ENCODE data around the gene ZC3H11A. TPM values are rescaled to one million over a fixed set of nuclear protein-coding genes. Genes with fewer than 3 reads are reported as not detected.

Gene ZC3H11A
- total and polyA plus RNA-seq, 11 donors, result 25.6 to 54.2 (median 42.2) TPM

DNA sequence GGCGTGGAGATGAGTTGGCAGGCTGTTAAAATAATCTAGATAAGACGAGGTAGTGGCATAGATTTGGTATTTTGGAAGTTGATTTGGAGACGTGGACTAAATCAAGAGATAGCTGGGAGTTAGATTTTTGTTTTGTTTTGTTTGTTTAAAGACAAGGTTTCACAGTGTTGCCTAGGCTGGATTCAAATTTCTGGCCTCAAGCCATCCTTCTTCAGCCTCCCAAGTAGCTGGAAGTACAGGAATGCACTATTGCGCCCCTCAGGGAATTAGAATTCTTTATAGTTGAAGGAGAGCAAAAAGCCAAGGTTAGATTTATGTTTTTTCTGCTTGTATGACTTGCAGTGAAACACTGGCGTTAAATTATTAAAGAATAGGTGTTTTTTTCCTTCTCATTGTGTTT is 43.7 kb downstream of the ZC3H11A start:
- peaks cover 4 to 97% (median 92%) of the 10 kb centered on the region in 9 donors for H3K36me3 ChIP-seq
- no peak overlapping the region for H3K4me3 ChIP-seq
- no peaks in the 10 kb centered on the region for H3K27me3 ChIP-seq
- TF ChIP-seq, protein P1, sequence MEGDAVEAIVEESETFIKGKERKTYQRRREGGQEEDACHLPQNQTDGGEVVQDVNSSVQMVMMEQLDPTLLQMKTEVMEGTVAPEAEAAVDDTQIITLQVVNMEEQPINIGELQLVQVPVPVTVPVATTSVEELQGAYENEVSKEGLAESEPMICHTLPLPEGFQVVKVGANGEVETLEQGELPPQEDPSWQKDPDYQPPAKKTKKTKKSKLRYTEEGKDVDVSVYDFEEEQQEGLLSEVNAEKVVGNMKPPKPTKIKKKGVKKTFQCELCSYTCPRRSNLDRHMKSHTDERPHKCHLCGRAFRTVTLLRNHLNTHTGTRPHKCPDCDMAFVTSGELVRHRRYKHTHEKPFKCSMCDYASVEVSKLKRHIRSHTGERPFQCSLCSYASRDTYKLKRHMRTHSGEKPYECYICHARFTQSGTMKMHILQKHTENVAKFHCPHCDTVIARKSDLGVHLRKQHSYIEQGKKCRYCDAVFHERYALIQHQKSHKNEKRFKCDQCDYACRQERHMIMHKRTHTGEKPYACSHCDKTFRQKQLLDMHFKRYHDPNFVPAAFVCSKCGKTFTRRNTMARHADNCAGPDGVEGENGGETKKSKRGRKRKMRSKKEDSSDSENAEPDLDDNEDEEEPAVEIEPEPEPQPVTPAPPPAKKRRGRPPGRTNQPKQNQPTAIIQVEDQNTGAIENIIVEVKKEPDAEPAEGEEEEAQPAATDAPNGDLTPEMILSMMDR (IDR thresholded peaks at IDR 0.05), result no peak
- no peak for TF ChIP-seq POLR2A (IDR thresholded peaks at IDR 0.05)
- no peak for ATAC-seq
- no peaks in the 10 kb centered on the region for H3K9me3 ChIP-seq
- intact Hi-C loops (cut with DNase I), result no loop called here
- H3K27ac ChIP-seq, result peak overlapping the region in 2 of 12 donors; percentile 0 to 22
- WGBS, 4 donors, result 44 to 50% (median 48%) methylated on average over 5 of the region's 5 CpGs
- H3K4me1 ChIP-seq, result peaks cover 0 to 7% (median 0%) of the 10 kb centered on the region in 12 donors
- DNase-seq, result no peak

DNA sequence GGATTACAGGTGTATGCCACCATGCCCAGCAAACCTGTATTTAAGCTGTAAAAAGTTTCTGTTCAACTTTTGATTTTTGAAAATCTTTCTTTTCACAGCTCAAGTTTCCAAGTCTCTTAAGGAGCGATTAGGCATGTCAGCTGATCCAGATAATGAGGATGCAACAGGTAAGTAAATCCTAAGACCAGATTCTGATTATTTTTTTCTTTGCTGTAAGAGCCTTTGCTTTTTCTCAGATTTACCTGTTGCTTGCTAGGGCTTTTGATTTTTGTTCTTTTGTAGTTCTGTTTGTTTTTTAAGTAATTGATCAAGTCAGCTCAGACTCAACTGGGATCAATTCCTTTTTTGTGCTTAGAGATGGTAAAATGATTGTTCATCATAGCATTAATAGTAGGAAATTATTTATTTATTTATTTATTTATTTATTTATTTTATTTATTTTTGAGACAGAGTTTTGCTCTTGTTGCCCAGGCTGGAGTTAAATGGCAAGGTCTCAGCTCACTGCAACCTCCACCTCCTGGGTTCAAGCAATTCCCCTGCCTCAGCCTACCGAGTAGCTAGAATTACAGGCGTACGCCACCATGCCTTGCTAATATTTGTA is 44.9 kb downstream of the ZC3H11A start:
- DNase-seq, result no peak
- no peak for ATAC-seq
- intact Hi-C loops (cut with DNase I), result no loop called here
- Histone ChIP-seq H3K36me3 (peaks cover 4 to 97% (median 91%) of the 10 kb centered on the region in 9 donors), H3K4me3 (no peak overlapping the region), H3K27ac (no peak overlapping the region), H3K9me3 (no peaks in the 10 kb centered on the region), H3K4me1 (peaks cover 0 to 7% (median 0%) of the 10 kb centered on the region in 12 donors), H3K27me3 (no peaks in the 10 kb centered on the region)
- 97 to 100% (median 98%) methylated on average over 4 of the region's 4 CpGs for WGBS, 4 donors
- no peak for TF ChIP-seq POLR2A (IDR thresholded peaks at IDR 0.05)
- TF ChIP-seq, protein P1 (IDR thresholded peaks at IDR 0.05), result no peak

DNA sequence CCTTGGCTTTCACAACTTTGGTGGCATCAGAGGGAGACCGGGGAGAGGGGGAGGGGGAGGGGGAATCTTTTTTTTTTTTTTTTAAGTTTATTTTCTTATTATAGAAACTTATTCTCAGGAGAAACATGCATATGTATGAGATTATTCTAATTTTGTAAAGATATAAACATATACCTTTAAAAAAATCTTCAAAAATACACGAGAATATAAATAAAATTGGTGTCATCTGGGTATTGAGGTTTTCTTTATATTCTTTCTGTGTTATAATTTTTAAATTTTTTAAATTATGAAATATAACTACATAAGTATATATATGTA is 47.1 kb downstream of the ZC3H11A start:
- ATAC-seq (no peak), DNase-seq (no peak)
- Histone ChIP-seq H3K4me3 (no peak overlapping the region), H3K27ac (no peak overlapping the region), H3K27me3 (no peaks in the 10 kb centered on the region), H3K4me1 (peaks cover 0 to 7% (median 0%) of the 10 kb centered on the region in 12 donors), H3K9me3 (no peaks in the 10 kb centered on the region), H3K36me3 (peaks cover 4 to 97% (median 84%) of the 10 kb centered on the region in 9 donors)
- 82 to 91% (median 88%) methylated on average over 2 of the region's 2 CpGs for WGBS, 4 donors
- intact Hi-C loops (cut with DNase I), result no loop called here
- TF ChIP-seq POLR2A (IDR thresholded peaks at IDR 0.05), result no peak
- TF ChIP-seq, protein P1 (IDR thresholded peaks at IDR 0.05), result no peak

DNA sequence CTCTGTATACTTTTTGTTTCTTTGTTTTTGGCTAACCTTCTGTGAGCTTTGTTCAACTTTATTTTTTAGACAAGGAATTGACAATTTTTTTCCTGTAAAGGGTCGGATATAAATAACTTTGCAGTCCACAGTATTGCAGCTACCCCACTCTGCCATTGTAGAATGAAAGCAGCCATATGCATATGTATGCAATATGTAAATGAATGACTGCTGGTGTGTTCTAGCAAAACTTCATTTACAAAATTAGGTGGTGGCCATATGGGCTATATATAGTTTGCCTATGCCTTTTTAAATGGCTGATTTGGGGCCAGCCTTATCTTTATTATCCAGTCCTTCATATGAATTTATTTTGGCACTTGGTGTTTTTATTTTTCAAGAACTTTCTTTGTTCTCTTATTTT is 48.0 kb downstream of the ZC3H11A start:
- Histone ChIP-seq H3K4me1 (peaks cover 0 to 7% (median 0%) of the 10 kb centered on the region in 12 donors), H3K9me3 (no peaks in the 10 kb centered on the region), H3K27ac (no peak overlapping the region), H3K27me3 (no peaks in the 10 kb centered on the region), H3K36me3 (peaks cover under 1 to 97% (median 84%) of the 10 kb centered on the region in 9 donors), H3K4me3 (no peak overlapping the region)
- DNase-seq (no peak), ATAC-seq (no peak)
- intact Hi-C loops (cut with DNase I), result no loop called here
- TF ChIP-seq, protein P1 (IDR thresholded peaks at IDR 0.05), result no peak
- TF ChIP-seq POLR2A (IDR thresholded peaks at IDR 0.05), result no peak
- WGBS, 4 donors, result 71 to 85% (median 79%) methylated on average over 1 of the region's 1 CpG

Other genes starting within 250 kb of the ZC3H11A start
- gene ATP2B4, start 168.8 kb upstream of the ZC3H11A start, total RNA-seq, result 100 to 1,000 TPM in 8 of 9 donors, 10 to 100 TPM in 1; 87.0 to 253 (median 159) TPM
- 100 to 1,000 TPM in 1 of 2 donors, 10 to 100 TPM in 1; 56.0 to 142 TPM for gene ATP2B4, start 168.8 kb upstream of the ZC3H11A start, polyA plus RNA-seq
- gene LAX1, start 30.4 kb upstream of the ZC3H11A start, total RNA-seq, result 1 to 10 TPM in 1 of 9 donors, under 1 TPM in 5, not detected in 3; 0.12 to 1.7 (median 0.27) TPM
- under 1 TPM; 0.04 to 0.07 TPM for gene LAX1, start 30.4 kb upstream of the ZC3H11A start, polyA plus RNA-seq
- 10 to 100 TPM in 8 of 9 donors, 1 to 10 TPM in 1; 7.1 to 19.6 (median 11.9) TPM for gene ZBED6, start within 50 bp of the ZC3H11A start, total RNA-seq
- gene ZBED6, start within 50 bp of the ZC3H11A start, polyA plus RNA-seq, result 1 to 10 TPM; 1.3 to 2.8 TPM
- 10 to 100 TPM; 17.7 to 66.4 (median 48.6) TPM for gene SNRPE, start 66.0 kb downstream of the ZC3H11A start, total RNA-seq
- gene SNRPE, start 66.0 kb downstream of the ZC3H11A start, polyA plus RNA-seq, result 100 to 1,000 TPM in 1 of 2 donors, 10 to 100 TPM in 1; 63.1 to 124 TPM